Measurements from ENCODE around the gene GNG7.

Gene GNG7

DNA sequence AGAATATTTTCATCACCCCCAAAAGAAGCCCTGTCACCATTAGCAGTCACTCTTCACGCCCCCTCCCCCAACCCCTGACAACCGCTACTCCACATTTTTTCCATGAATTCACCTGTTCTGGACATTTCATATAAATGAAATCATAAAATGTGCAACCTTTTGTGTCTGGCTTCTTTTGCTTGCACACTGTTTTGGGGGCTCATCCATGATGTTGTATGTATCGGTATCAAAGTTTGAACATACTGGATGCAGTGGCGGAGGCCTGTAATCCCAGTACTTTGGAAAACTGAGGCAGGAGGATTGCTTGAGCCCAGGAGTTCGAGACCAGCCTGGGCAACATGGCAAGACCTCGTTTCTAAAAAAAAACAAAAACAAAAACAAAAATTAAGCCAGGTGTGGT lies 219.4 kb downstream of the GNG7 start:
- H3K27ac ChIP-seq (ENCODE audit: low read length) = no peak overlapping the region

GRCh38 chr19:2482354-2483038 lies 220.0 kb downstream of the GNG7 start:
- H2AFZ ChIP-seq (ENCODE audit: low read length) = no peak overlapping the region
- TF ChIP-seq EZH2phosphoT487 (IDR thresholded peaks at IDR 0.05; ENCODE audit: low read length) (no peak), EZH2 (optimal IDR thresholded peaks at IDR 0.05; ENCODE audit: low read depth, low read length) (no peak)
- TF ChIP-seq, protein P1, sequence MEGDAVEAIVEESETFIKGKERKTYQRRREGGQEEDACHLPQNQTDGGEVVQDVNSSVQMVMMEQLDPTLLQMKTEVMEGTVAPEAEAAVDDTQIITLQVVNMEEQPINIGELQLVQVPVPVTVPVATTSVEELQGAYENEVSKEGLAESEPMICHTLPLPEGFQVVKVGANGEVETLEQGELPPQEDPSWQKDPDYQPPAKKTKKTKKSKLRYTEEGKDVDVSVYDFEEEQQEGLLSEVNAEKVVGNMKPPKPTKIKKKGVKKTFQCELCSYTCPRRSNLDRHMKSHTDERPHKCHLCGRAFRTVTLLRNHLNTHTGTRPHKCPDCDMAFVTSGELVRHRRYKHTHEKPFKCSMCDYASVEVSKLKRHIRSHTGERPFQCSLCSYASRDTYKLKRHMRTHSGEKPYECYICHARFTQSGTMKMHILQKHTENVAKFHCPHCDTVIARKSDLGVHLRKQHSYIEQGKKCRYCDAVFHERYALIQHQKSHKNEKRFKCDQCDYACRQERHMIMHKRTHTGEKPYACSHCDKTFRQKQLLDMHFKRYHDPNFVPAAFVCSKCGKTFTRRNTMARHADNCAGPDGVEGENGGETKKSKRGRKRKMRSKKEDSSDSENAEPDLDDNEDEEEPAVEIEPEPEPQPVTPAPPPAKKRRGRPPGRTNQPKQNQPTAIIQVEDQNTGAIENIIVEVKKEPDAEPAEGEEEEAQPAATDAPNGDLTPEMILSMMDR (IDR thresholded peaks at IDR 0.05; ENCODE audit: low read length) = no peak

More for the DNA sequence above, 219.4 kb downstream of the GNG7 start:
- H4K20me1 ChIP-seq (ENCODE audit: insufficient read depth, low read length) = no peaks in the 10 kb centered on the region
- DNase-seq = no peak
- H3K27me3 ChIP-seq (replicated peaks; ENCODE audit: insufficient read depth, low read length) = 0 out of 2 replicates have a peak, but pooled peaks cover 2% of the 10 kb centered on the region
- H3K4me3 ChIP-seq (ENCODE audit: low read length) = no peak overlapping the region
- H3K9ac ChIP-seq (ENCODE audit: low read length) = no peak overlapping the region
- no peak overlapping the region for H2AFZ ChIP-seq (ENCODE audit: low read length)
- no peak overlapping the region for H3K4me2 ChIP-seq (ENCODE audit: low read depth, low read length)
- no peaks in the 10 kb centered on the region for H3K9me3 ChIP-seq (replicated peaks; ENCODE audit: insufficient read depth, low read length)
- H3K9me2 ChIP-seq (replicated peaks; ENCODE audit: insufficient read depth, low read length) = no peaks in the 10 kb centered on the region
- no peaks in the 10 kb centered on the region for H3K36me3 ChIP-seq (replicated peaks; ENCODE audit: insufficient read depth, low read length)
- peaks cover 10% of the 10 kb centered on the region for H3K79me2 ChIP-seq (ENCODE audit: low read length)
- TF ChIP-seq, protein P1 (IDR thresholded peaks at IDR 0.05; ENCODE audit: low read length) = no peak
- TF ChIP-seq EZH2phosphoT487 (IDR thresholded peaks at IDR 0.05; ENCODE audit: low read length) = no peak
- TF ChIP-seq EZH2 (optimal IDR thresholded peaks at IDR 0.05; ENCODE audit: low read depth, low read length) = no peak
- peaks cover 11% of the 10 kb centered on the region for H3K4me1 ChIP-seq (ENCODE audit: low read length)
- peaks cover 26% of the 10 kb centered on the region for H3F3A ChIP-seq (ENCODE audit: insufficient read depth, low read length)

DNA sequence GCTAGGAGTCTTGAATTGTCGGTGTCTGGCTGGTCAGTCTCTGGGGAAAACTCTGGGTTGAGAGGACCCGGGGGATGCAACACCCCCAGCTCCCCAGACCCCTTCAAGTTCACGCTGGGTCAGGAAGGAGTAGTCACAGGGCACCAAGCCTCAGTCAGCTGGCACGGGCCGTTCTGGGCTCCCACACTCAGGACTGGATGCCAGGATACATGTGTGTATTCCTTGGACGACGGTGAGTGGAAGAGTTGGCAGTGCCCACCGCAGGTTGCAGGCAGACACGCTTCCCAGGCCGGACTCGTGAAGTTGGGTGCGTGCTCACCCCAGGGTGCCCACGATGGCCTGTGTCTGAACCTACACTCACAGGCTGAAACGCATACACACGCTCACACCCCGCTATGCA lies 221.0 kb downstream of the GNG7 start:
- Histone ChIP-seq H4K20me1 (ENCODE audit: insufficient read depth, low read length) (peaks cover 16% of the 10 kb centered on the region), H3K9me3 (replicated peaks; ENCODE audit: insufficient read depth, low read length) (no peaks in the 10 kb centered on the region), H3K36me3 (replicated peaks; ENCODE audit: insufficient read depth, low read length) (0 out of 2 replicates have a peak, but pooled peaks cover 2% of the 10 kb centered on the region)

More at GRCh38 chr19:2482354-2483038, 220.0 kb downstream of the GNG7 start:
- peaks cover 31% of the 10 kb centered on the region for H3F3A ChIP-seq (ENCODE audit: insufficient read depth, low read length)
- no peak overlapping the region for H3K9ac ChIP-seq (ENCODE audit: low read length)
- H3K9me2 ChIP-seq (replicated peaks; ENCODE audit: insufficient read depth, low read length) = no peaks in the 10 kb centered on the region
- no peak for DNase-seq
- no peaks in the 10 kb centered on the region for H3K36me3 ChIP-seq (replicated peaks; ENCODE audit: insufficient read depth, low read length)
- H3K4me2 ChIP-seq (ENCODE audit: low read depth, low read length) = no peak overlapping the region
- no peak overlapping the region for H3K4me3 ChIP-seq (ENCODE audit: low read length)
- H3K4me1 ChIP-seq (ENCODE audit: low read length) = peaks cover 11% of the 10 kb centered on the region
- H3K27ac ChIP-seq (ENCODE audit: low read length) = no peak overlapping the region
- H3K79me2 ChIP-seq (ENCODE audit: low read length) = peaks cover 16% of the 10 kb centered on the region
- peaks cover 6% of the 10 kb centered on the region; the same call in 1 of the 2 replicates for H4K20me1 ChIP-seq (ENCODE audit: insufficient read depth, low read length)
- no peaks in the 10 kb centered on the region for H3K27me3 ChIP-seq (replicated peaks; ENCODE audit: insufficient read depth, low read length)
- H3K9me3 ChIP-seq (replicated peaks; ENCODE audit: insufficient read depth, low read length) = no peaks in the 10 kb centered on the region

More for the DNA sequence above, 221.0 kb downstream of the GNG7 start:
- H3K79me2 ChIP-seq (ENCODE audit: low read length) = peaks cover 26% of the 10 kb centered on the region
- no peak overlapping the region for H2AFZ ChIP-seq (ENCODE audit: low read length)
- H3K4me2 ChIP-seq (ENCODE audit: low read depth, low read length) = no peak overlapping the region
- no peak overlapping the region for H3K4me3 ChIP-seq (ENCODE audit: low read length)
- H3K9me2 ChIP-seq (replicated peaks; ENCODE audit: insufficient read depth, low read length) = no peaks in the 10 kb centered on the region
- no peak overlapping the region for H3K27ac ChIP-seq (ENCODE audit: low read length)
- peaks cover 11% of the 10 kb centered on the region for H3K4me1 ChIP-seq (ENCODE audit: low read length)
- no peak overlapping the region for H3K9ac ChIP-seq (ENCODE audit: low read length)
- no peak for DNase-seq
- no peaks in the 10 kb centered on the region for H3K27me3 ChIP-seq (replicated peaks; ENCODE audit: insufficient read depth, low read length)
- H3F3A ChIP-seq (ENCODE audit: insufficient read depth, low read length) = peaks cover 42% of the 10 kb centered on the region
- TF ChIP-seq EZH2 (optimal IDR thresholded peaks at IDR 0.05; ENCODE audit: low read depth, low read length) (no peak), EZH2phosphoT487 (IDR thresholded peaks at IDR 0.05; ENCODE audit: low read length) (no peak)
- TF ChIP-seq, protein P1 (IDR thresholded peaks at IDR 0.05; ENCODE audit: low read length) = no peak

Measured in MM.1S (cell line).